ENCODE data around the gene PROKR1.

DNA sequence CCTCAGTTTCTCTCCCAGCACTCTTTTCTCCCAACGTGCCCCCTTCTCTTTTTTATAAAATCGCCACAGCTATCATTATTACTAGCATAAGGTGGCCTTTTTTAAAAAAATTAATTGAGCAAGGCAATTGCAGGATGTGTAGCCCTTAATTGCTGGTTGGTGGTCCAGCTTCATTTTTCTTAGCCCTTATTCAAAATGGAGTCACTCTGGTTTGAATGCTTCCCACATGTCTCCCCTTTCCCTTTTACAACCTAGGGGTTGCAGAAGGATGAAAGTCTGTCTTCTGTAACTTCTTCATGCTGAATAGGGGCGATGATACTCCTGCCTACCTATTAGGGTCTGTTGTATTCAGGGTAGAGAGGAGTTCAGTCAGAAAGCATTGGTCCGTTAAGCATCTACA, 36.6 kb upstream of the PROKR1 start:
- TF ChIP-seq, protein P1, sequence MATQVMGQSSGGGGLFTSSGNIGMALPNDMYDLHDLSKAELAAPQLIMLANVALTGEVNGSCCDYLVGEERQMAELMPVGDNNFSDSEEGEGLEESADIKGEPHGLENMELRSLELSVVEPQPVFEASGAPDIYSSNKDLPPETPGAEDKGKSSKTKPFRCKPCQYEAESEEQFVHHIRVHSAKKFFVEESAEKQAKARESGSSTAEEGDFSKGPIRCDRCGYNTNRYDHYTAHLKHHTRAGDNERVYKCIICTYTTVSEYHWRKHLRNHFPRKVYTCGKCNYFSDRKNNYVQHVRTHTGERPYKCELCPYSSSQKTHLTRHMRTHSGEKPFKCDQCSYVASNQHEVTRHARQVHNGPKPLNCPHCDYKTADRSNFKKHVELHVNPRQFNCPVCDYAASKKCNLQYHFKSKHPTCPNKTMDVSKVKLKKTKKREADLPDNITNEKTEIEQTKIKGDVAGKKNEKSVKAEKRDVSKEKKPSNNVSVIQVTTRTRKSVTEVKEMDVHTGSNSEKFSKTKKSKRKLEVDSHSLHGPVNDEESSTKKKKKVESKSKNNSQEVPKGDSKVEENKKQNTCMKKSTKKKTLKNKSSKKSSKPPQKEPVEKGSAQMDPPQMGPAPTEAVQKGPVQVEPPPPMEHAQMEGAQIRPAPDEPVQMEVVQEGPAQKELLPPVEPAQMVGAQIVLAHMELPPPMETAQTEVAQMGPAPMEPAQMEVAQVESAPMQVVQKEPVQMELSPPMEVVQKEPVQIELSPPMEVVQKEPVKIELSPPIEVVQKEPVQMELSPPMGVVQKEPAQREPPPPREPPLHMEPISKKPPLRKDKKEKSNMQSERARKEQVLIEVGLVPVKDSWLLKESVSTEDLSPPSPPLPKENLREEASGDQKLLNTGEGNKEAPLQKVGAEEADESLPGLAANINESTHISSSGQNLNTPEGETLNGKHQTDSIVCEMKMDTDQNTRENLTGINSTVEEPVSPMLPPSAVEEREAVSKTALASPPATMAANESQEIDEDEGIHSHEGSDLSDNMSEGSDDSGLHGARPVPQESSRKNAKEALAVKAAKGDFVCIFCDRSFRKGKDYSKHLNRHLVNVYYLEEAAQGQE (IDR thresholded peaks at IDR 0.05; ENCODE audit: insufficient replicate concordance, low read depth), result no peak
- TF ChIP-seq, protein P2, sequence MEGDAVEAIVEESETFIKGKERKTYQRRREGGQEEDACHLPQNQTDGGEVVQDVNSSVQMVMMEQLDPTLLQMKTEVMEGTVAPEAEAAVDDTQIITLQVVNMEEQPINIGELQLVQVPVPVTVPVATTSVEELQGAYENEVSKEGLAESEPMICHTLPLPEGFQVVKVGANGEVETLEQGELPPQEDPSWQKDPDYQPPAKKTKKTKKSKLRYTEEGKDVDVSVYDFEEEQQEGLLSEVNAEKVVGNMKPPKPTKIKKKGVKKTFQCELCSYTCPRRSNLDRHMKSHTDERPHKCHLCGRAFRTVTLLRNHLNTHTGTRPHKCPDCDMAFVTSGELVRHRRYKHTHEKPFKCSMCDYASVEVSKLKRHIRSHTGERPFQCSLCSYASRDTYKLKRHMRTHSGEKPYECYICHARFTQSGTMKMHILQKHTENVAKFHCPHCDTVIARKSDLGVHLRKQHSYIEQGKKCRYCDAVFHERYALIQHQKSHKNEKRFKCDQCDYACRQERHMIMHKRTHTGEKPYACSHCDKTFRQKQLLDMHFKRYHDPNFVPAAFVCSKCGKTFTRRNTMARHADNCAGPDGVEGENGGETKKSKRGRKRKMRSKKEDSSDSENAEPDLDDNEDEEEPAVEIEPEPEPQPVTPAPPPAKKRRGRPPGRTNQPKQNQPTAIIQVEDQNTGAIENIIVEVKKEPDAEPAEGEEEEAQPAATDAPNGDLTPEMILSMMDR (IDR thresholded peaks at IDR 0.05; ENCODE audit: insufficient read depth, low read length), result no peak
- TF ChIP-seq POLR2AphosphoS5 (IDR thresholded peaks at IDR 0.05; ENCODE audit: low read depth), result no peak
- no peak for TF ChIP-seq GABPA (IDR thresholded peaks at IDR 0.05; ENCODE audit: low read depth)
